Measurements from ENCODE around the gene ADAMTSL5.
"Not testable (repeated sequence)": the region's sequence is repeated elsewhere in the genome, so short reads cannot be mapped to it uniquely, and the experiment has no call there.

Gene ADAMTSL5

DNA sequence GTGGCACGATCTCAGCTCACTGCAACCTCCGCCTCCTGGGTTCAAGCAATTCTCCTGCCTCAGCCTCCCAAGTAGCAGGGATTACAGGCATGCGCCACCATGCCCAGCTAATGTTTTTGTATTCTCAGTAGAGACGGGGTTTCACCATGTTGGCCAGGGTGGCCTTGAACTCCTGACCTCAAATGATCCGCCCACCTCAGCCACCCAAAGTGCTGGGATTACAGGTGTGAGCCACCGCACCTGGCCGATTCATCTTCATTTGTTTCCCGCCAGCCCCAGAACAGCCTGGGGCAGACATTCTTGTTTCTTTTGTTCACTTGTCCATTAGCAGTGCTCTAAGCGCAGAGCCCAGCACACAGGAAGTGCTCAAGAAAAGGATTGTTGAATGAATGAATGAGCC lies 35.8 kb downstream of the ADAMTSL5 start:
- not testable (repeated sequence) for DNase-seq

DNA sequence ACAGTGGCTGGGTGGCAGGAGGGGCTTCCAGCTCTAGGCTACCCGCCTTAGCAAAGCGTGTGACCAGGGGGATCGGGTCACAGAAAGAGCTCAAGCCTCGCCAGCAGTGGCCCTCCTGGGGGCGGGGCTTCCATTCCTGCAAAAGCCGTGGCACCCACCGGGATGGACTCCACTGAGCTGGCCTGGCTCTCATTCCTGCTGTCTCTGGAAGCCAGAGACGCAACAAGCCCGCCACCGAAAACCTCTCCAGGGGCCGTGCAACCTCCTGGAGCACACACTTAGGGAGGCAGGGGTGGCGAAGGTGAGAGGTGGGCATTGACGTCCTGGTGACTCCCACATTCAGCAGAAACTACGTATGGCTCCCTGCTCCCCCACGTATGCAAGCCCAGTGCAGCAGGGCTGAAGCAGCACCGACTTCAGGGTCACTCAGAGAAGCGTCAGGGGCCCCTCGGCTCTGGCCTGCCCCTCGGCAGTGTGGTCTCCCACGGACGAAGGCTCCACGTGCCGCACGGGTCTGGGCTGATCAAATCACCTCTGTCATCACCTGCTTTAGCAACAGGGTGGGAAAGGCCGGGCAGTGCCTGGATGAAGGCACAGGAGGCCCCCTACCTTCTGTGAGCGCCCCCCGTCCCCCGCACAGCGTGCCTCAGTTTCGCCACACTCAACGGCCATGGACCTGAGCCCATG lies 36.9 kb downstream of the ADAMTSL5 start:
- DNase-seq, result no peak

DNA sequence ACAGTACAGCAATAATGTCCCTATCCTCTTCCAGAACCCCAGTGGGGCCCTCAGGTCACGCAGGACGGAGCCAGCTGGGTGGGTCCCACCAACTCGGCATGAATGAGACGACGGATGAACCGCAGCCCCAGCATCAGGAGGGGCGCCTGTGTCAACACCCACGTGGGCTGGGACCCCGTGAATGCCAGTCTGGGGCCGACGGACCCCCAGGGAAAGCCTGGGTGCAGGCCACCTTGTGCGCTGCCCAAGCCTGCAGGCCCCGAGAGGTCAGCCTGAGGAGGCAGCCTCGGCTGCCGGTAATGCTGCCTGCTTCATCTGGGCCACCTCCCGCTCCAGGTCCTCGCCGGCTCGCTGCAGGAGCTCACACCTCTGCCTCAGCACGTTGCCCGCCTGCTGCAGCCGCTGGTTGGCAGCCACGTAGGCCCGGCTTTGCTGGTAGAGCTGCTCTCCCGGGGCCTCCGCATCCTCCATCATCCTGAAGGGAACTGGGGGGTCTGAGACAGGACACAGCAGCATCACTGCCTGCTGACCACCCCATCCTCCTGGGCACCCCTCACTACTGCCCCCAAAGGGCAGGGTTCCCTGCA lies 38.0 kb downstream of the ADAMTSL5 start:
- no peak for DNase-seq

- DNase-seq, result no peak
Observed at GRCh38 chr19:1474011-1474764, 38.6 kb downstream of the ADAMTSL5 start.

DNA sequence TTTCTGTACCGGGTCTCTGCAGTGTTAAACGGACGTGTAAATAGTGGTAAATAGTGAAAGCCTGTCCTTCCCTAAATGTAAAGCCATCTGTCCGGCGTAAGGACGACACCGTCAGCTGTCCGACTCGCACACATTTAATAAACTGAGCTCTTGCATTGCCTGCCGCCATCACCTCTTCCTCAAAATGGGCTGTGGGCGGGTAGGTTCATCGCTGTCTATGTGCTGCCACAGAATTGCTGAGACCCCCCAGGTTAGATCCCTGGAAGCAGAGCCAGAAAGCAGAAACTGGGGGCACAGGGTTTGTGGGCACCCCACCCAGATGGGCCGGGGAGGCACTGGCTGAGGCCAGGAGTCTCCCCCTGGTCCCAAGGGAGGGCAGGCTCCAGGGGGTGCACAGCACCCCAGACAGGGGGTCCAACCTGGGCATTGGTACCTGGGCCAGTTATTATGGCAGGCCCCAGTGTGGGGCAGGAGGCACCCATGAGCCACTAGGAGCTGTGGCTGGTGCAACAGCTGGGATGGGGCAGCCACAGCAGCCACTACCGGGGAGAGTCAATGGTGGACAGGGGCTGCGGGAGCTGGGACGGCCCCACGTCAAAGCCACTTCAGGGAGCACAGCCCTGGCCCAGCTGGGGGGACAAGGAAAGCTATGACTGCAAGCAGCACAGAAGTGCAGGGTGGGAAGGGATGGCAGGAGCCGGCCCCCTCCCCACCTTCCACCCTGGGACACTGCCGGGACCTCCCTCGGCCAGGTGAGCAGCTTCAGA lies 39.6 kb downstream of the ADAMTSL5 start:
- DNase-seq, result no peak

- DNase-seq, result no peak
Observed at GRCh38 chr19:1472231-1473084, 40.4 kb downstream of the ADAMTSL5 start.

GRCh38 chr19:1471515-1472160 lies 41.2 kb downstream of the ADAMTSL5 start:
- no peak for DNase-seq

DNA sequence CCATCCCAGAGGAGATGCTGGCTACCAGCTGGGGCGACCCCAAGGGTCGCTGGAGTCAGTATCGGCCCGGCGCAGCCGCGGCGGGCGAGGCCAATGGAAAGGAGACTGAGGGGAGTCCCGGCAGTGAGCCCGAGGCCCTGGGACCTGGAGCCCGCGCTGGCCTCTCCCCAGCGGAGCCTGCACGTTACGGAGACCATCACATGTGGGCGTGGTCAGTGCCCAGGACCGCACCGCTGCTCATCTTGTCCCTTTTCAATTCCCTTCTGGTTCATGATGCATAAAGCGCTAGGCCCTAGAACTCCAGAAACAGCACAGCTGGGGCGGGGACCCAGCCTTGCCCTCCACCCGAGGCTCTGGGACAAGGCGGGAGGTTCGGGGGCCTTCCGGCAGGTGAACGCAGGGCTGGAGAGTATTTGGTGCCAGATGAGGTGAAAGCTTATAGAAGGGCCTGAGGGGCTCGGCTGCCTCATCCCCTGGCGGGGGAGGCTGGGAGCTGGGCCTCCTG lies 41.8 kb downstream of the ADAMTSL5 start:
- no peak for DNase-seq

GRCh38 chr19:1470305-1471009 lies 42.4 kb downstream of the ADAMTSL5 start:
- DNase-seq, result peak; percentile 67

- DNase-seq, result no peak
Observed at GRCh38 chr19:1470055-1470304, 42.8 kb downstream of the ADAMTSL5 start.

DNA sequence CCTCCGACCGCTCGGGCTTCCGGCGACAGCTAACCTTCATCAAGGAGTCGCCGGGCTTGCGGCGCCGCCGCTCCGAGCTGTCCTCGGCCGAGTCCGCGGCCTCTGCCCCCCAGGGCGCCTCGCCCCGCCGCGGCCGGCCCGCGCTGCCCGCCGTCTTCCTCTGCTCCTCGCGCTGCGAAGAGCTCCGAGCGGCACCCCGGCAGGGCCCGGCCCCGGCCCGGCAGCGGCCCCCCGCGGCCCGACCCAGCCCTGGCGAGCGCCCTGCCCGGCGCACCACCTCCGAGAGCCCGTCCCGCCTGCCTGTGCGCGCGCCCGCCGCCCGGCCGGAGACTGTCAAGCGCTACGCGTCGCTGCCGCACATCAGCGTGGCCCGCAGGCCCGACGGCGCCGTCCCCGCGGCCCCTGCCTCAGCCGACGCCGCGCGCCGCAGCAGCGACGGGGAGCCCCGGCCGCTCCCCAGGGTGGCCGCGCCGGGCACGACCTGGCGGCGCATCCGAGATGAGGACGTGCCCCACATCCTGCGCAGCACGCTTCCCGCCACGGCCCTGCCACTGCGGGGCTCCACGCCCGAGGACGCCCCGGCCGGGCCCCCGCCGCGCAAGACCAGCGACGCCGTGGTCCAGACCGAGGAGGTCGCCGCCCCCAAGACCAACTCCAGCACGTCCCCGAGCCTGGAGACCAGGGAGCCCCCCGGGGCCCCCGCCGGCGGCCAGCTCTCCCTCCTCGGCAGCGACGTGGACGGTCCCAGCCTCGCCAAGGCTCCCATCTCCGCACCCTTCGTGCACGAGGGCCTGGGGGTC lies 43.4 kb downstream of the ADAMTSL5 start:
- DNase-seq, result no peak

DNA sequence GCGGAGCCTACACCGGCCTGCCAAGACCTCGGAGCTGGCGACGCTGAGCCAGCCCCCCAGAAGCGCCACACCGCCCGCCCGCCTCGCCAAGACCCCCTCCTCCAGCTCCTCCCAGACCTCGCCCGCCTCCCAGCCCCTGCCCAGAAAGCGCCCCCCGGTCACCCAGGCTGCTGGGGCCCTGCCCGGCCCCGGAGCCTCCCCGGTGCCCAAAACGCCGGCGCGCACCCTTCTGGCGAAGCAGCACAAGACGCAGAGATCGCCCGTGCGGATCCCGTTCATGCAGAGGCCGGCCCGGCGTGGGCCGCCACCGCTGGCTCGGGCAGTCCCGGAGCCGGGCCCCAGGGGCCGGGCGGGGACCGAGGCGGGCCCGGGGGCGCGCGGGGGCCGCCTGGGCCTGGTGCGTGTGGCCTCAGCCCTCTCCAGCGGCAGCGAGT lies 44.0 kb downstream of the ADAMTSL5 start:
- DNase-seq, result no peak

DNA sequence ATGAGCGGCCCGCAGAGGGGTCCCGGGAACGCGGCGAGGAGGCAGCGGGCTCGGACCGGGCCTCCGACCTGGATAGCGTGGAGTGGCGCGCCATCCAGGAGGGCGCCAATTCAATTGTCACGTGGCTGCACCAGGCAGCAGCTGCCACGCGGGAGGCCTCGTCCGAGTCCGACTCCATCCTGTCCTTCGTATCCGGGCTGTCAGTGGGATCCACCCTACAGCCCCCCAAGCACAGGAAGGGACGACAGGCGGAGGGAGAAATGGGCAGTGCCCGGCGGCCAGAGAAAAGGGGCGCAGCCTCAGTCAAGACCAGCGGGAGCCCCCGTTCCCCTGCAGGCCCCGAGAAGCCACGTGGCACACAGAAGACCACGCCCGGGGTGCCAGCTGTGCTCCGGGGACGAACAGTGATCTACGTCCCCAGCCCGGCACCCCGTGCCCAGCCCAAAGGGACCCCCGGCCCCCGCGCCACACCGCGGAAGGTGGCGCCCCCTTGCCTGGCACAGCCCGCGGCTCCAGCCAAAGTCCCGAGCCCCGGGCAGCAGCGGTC lies 44.5 kb downstream of the ADAMTSL5 start:
- DNase-seq, result no peak

DNA sequence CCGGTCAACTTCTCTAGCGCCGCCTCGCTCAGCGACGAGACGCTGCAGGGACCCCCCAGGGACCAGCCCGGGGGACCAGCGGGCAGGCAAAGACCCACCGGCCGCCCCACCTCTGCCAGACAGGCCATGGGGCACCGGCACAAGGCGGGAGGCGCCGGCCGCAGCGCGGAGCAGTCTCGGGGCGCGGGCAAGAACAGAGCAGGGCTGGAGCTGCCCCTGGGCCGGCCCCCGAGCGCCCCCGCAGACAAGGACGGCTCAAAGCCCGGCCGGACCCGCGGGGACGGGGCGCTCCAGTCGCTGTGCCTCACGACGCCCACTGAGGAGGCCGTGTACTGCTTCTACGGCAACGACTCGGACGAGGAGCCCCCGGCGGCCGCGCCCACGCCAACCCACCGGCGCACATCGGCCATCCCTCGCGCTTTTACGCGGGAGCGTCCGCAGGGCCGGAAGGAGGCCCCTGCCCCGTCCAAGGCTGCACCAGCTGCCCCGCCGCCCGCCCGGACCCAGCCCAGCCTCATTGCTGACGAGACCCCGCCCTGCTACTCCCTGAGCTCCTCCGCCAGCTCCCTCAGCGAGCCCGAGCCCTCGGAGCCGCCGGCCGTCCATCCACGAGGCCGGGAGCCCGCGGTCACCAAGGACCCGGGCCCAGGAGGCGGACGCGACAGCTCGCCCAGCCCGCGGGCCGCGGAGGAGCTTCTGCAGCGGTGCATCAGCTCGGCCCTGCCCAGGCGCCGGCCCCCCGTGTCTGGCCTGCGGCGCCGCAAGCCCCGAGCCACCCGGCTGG lies 45.1 kb downstream of the ADAMTSL5 start:
- no peak for DNase-seq

- no peak for DNase-seq
Observed at GRCh38 chr19:1467215-1467489, 45.7 kb downstream of the ADAMTSL5 start.

GRCh38 chr19:1466461-1467214 lies 46.2 kb downstream of the ADAMTSL5 start:
- DNase-seq, result no peak

- no peak for DNase-seq
Observed at GRCh38 chr19:1466018-1466460, 46.8 kb downstream of the ADAMTSL5 start.

- no peak for DNase-seq
Observed at GRCh38 chr19:1465191-1466016, 47.4 kb downstream of the ADAMTSL5 start.

All from activated T-cell treated with anti-CD3 and anti-CD28 coated beads for 4 hours (primary cell).